GM21825 (cell line): ENCODE results near the gene EBPL.
"Not testable (repeated sequence)": the region's sequence is repeated elsewhere in the genome, so short reads cannot be mapped to it uniquely, and the experiment has no call there.

Experiments used
- ATAC-seq: cut with Tn5 transposase; IDR thresholded peaks from one replicate; pipeline ENCODE4 v1.9.1; 2021; ENCODE audit warnings: mild to moderate bottlenecking, moderate library complexity; ENCODE audit not compliant: unreplicated experiment

EBPL gene

DNA sequence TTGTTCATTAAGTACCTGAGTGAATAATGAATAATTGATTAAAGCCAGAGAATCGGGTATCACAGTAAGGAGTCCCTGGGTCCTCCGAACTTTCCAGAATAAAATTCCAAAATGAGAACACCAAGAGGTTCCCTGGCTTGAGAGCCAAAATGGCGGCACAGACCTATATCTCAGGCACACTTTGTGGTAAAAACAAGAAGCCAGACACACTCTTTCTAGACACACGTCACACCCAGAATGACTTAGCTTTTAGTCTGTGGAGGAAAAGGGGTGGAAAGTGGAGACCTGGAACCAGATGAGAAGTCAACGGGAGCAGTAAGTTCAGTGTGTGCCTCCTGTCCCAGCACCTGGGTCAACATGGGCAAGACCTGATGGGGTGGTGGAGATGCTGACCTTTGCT is 54.6 kb downstream of the EBPL start:
- ATAC-seq, result no peak

DNA sequence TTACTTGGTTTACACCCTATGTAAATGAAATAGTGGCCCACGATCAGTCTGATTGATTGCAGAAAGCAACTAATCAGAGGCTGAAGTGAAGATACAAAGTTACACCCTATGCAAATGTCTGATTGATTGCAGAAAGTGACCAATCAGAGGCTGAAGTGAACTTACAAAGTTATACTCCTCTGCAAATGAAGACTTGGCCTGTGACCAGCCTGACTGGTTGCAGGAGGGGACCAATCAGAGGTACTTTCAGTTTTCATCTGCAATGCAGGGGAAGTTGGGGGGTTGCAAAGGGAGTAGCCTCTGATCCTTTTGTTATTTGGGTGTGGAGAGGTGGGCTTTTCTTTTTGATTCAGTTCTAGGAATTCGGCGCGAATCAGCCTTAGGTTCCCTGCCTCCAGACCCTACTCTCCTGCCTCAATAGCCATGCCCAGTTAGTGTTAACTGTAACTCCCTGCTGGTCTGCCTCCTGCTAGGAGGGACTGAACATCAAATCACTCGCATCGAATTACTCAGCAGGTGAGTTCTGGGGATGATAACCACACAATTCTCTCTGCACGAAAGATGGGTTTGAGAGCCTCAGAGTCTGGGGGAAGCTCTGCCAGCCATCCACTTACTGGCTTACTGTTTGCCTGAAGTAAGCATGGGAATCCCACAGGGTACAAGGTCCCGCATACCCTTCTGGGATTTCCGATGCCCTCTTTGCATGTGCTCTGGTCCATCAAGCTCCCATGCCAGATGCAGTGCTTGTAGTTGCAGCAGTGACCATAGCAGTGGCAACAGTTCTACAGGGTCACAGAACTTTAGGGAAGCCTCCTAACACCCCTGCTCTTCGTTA is 55.5 kb downstream of the EBPL start:
- ATAC-seq, result peak; percentile 48

DNA sequence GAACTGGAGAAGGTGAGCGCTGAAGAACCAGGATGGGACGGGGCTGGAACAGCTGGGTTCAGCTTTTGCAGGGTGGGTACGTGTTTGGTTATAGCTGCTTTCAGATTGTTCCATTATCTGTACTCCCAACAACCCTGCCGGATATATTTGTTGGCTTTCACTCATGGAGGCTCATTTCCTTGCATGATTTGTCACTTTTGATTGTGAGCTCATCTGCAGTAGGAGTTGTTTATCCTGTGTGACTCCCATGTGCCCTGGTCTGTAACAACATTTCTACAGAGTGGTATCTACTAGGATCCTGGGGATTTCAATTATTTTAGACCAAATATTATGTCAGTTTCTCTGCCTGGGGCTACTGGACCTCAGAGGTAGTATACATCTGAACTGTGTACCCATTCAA is 57.6 kb downstream of the EBPL start:
- no peak for ATAC-seq

DNA sequence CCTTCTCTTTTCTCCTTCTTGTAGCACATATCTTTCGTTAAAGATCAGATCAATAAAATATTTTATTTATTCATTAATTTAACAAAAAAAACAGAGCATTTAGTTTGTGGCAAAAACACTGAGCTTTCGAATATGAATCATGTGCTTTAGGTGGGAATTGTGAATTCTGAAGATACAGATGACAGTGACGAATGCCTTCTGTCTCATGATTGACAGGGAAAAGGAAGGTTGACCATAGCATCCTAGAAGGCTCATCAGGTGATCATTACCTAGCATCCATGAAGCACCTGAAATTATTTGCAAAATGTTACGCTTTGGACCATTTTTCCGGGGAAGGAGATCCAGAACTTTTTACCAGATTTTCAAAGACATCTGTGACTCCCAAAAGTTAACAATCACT is 59.1 kb downstream of the EBPL start:
- no peak for ATAC-seq

DNA sequence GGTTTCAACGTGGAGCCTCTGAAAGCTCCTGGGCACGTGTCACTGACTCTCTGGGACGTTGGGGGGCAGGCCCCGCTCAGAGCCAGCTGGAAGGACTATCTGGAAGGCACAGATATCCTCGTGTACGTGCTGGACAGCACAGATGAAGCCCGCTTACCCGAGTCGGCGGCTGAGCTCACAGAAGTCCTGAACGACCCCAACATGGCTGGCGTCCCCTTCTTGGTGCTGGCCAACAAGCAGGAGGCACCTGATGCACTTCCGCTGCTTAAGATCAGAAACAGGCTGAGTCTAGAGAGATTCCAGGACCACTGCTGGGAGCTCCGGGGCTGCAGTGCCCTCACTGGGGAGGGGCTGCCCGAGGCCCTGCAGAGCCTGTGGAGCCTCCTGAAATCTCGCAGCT is 60.7 kb downstream of the EBPL start:
- ATAC-seq, result no peak

DNA sequence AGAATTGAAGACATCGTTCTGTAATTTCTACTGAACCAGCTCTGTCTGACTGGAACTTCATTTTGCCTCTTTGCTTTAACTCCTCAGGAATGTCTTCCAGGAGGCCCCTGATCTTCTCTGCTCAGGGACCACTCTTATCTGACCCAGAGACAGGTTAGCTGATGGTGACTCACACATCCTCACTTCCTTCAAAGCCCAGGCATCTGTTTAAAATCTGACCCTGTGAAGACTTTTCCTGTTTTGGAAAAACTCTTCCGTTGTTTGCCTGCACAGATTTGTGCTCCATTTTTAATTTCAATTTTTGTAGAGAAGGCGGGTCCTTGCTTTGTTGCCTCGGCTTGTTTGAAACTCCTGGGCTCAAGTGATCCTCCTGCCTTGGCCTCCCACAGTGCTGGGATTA is 61.3 kb downstream of the EBPL start:
- ATAC-seq, result no peak

DNA sequence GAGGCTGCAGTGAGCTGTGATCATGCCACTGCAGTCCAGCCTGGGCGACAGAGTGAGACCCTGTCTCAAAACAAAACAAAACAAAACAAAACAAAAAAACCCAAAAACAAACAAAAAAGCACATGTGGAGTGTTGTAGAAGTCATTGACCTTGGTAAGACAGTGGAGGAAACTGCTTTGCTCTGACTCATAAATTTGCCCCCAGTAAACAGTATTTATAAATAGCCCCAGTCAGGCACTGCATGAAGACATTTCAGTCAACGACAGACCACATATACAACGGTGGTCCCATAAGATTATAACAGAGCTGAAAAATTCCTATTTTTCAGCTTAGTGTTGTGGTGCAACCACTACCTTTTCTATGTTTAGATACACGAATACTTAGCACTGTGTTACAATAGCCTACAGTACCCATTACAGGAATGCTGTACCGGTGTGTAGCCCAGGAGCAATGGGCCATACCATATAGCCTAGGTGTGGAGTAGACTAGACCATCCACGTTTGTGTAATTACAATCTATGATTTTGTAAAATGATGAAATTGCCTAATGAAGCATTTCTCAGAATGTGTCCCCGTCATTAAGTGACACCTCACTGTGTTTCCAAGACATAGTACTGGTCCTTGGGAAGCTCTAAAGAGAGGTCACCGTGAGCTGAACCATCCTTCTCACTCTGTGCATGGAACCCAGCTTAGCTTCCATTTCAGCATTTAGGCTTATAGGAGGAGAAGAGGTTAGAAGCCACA is 61.9 kb downstream of the EBPL start:
- ATAC-seq, result no peak

DNA sequence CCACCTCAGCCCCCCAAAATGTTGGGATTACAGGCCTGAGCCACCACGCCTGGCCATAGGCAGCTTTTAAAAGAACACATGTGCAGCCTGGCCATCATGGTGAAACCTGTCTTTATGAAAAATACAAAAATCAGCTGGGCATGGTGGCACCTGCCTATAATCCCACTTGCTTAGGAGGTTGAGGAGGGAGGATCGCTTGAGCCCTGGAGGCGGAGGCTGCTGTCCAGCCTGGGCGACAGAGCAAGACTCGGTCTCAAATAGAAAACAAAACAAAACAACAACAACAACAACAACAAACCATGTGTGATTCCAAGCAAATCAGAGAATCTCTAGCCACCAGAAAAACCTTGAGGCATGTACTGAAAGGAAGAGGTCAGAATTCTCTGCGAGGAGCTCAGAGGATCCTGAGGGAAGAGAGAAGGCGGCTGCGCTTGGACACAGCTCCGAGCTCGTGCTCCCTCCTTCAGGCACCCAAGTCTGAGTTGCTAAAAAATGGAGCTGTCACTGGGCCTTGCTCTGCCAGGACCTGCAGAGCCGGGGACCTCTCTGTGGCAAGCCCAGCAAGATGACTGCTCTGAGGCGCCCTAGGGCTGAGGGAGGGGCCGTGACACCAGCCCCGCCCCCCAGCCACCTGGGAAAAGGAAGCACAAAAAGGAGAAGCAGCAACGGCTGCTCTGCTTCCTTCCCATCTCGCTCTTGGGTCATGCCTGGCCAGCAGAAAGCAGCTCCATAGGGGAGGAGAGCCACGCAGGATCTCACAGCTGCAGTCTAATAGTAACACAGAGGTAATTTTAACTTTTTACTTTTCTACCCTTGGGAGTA is 63.2 kb downstream of the EBPL start, which contains the start of gene ARL11:
Gene ARL11 (plus strand): TSS at position 677 of the 822 bp plus-strand sequence. CDS start 1,941 bp downstream, outside the sequence.
- ATAC-seq, result peak; percentile 93

DNA sequence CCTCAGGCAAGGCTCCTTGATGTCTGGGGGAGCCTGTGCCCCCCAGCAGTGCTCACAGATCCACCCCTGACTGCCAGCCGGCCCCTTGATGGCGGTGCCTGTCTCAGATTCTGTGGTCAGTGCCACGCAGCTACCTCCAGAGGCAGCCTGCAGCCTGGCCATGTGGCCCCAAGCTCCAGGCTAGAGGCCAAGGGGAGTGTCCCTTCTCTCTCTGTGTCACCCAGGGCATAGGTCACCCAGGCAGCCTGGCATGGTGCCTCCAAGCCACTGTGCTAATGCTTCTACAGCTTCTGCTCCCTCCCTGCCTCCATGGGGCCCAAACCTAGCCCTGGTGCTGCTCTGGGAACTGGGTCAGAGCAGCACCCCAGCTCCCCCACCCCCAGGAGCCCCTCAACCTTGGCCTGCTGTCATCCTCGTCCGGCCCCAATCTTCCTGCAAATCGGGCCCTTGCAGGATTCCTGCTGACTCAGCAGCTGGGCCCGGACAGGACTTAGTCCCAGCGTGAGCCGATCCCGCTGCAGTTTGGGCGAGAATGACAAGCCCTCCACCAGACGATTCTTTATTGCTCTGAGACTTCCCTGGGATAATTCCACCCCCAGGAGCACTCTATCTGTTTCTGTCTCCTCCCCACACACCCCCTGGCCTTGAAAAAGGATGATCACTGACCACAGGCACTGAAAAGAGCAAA is 65.8 kb downstream of the EBPL start:
- no peak for ATAC-seq

DNA sequence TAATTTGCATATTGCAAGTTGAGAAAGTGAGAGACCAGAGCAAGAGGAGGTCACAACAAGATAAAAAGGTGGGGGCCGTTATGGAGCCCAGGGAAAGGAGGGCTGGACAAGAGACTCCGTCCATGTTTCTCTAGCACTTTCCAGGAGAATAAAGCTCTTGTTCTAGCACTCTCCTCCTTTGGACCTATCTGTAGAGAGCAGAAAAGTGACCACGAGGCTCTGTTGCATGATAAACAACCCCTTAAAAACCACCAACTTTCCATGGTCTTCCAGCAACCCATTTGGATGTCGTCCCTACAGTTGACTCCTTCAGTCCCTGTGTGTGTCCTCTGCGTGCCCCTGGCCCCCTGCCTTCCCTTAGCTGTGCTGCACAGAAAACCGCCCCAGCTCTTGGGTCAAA is 67.1 kb downstream of the EBPL start:
- no peak for ATAC-seq

DNA sequence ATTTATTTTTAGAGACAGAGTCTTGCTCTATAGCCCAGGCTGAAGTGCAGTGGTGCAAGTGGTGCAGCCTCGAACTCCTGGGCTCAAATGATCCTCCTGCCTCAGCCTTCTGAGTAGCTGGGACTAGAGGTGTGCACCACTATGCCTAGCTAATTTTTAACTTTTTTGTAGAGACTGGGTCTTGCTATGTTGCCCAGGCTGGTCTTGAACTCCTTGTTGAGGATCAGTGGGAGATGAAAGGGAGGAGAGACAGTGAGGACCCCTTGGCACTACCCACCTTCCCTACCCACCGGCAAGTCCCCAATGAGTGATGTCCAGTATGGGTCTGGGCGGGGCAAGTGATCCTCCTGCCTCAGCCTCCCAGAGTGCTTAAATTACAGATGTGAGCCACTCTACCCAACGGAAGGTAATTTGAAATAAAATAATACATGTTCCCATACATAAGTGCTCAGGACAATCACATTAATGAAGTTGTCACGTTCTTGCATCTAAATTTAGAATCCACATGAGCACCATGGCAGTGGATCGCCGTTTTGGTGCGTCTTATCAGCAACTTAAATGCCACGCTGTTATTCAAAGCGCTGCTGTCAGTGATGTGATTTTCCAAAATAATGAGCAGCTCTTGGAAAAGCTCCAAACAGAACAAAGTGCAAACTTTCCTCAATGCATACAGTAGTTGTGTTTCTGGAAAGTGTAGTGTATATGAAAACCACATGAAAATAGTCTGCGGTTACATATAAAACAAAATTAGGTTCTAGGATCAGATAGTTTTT is 68.9 kb downstream of the EBPL start:
- no peak for ATAC-seq

DNA sequence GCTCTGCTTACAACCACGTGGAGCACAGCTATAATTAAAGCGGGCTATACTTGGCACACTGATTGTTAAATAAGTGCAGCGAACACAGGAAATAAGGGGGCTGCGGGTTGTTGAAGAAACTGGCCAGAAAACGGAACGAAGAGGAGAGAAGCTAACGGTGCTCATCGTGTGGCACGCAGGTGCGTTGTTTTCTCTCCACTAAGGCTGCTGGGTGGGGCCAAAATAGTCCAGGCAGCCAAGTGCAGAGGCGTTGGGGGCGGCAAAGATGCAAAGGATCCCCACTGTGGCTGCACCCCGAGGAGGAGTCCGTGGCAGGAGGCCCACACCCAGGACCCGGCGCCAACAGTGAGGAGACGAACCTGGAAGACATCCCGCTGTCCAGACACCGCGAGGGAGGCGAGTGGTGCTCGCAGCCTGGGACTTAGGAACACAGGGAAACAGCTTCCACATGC is 71.1 kb downstream of the EBPL start:
- ATAC-seq, result no peak

DNA sequence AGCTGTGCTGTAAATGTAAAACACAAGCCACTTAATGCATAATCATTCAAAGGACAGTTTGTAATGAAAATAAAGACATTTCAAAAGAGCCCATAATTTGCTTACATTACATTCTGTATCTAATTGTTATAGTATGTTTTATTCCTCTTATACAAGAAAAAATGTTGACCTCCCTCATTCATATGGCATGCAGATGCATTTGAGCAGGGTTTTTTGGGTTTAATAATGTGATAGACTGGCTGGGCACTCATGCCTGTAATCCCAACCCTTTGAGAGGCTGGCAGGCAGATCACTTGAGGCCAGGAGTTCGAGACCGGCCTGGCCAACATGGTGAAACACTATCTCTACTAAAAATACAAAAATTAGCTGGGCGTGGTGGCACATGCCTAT is 74.6 kb downstream of the EBPL start:
- no peak for ATAC-seq

DNA sequence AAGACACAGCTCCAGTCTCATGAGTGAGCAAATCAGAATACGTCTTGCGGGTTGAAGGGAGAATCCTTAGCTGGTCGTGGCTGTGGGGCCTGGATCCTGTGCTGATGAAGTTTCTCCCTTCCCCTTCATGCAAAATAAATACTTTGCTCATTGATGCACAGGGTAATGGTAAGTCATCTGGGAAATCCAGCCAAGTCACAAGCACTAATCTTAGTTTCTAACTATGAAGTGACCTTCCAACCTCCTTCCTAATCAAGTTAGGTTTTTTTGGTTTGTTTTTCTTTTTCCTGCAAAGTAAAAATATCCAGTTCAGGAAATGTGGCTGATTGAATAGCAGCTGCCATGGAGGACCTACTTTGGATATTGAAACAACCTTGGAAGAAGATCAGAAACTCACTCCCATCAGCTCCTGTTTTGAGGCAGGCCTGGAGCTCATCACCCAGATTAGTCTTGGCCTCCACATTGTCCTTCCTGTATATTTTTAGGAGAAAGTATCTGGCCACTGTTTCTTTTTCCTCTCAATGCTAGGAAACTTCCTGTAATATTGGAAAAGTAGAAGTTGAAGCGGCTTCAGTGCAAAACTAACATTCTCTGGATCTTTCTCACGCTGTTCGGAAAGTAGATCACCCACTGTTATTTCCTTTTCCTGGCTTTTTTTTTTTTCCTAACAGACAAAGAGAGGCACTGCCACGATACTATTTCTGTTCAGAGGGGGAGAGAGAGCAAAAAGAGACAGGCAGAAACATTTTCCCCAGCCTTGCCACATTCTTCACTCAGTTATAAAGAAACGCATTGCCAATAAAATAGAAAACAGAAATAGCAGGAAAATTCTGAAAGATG is 75.2 kb downstream of the EBPL start:
- no peak for ATAC-seq

DNA sequence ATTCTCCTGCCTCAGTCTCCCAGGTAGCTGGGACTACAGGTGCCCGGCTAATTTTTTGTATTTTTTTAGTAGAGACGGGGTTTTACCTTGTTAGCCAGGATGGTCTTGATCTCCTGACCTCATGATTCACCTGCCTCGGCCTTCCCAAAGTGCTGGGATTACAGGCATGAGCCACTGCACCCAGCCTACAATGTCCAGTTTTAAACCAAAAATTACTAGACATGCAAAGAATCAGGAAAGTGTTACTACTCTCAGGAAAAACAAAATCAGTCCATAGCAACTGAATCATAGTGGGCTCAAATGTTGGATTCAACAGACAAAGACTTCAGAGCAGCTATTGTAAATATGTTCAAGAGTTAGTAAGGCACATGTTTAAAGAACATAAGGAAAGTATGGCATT is 79.2 kb downstream of the EBPL start:
- ATAC-seq, result not testable (repeated sequence)
